ENCODE data around the gene GYPC. TPM values are rescaled to one million over a fixed set of nuclear protein-coding genes. Genes with fewer than 3 reads are reported as not detected.

The GYPC gene
- total RNA-seq, 1 experiment from 2014 or later: 0.75 TPM

GRCh38 chr2:126649101-126649500, 6.9 kb upstream of the GYPC start:
- intact Hi-C loops (cut with micrococcal nuclease; ENCODE audit: unreplicated experiment): no loop called here
- no peaks in the 10 kb centered on the region for H3K9me3 ChIP-seq (ENCODE audit: low read depth, low read length, poor library complexity, severe bottlenecking)
- H3K27me3 ChIP-seq (replicated peaks; ENCODE audit: insufficient read depth, low read depth, low read length, poor library complexity): no peaks in the 10 kb centered on the region
- CTCF ChIA-PET: no interaction called here
- BruUV-seq (replicated peaks): no TSS peak
- DNase-seq (ENCODE audit: low spot score): no peak
- no peaks in the 10 kb centered on the region for H3K36me3 ChIP-seq (ENCODE audit: insufficient read depth, low read length, poor library complexity, severe bottlenecking)
- no peaks in the 10 kb centered on the region for H3K4me1 ChIP-seq (ENCODE audit: insufficient read depth, low read length, poor library complexity, severe bottlenecking)
- POLR2A ChIA-PET (ENCODE audit: low non-redundant PET): no interaction called here
- H3K27ac ChIP-seq (ENCODE audit: low read depth, low read length, poor library complexity, severe bottlenecking): no peak overlapping the region
- H3K4me3 ChIP-seq (ENCODE audit: low read depth, low read length, poor library complexity, severe bottlenecking): no peak overlapping the region
- no peak for TF ChIP-seq CTCF (conservative IDR thresholded peaks at IDR 0.05; ENCODE audit: low read depth, low read length)
- TF ChIP-seq EZH2 (IDR thresholded peaks at IDR 0.05; ENCODE audit: borderline replicate concordance, low read depth, low read length, poor library complexity, severe bottlenecking): no peak

GRCh38 chr2:126650994-126651393, 5.0 kb upstream of the GYPC start:
- H3K27ac ChIP-seq (ENCODE audit: low read depth, low read length, poor library complexity, severe bottlenecking): no peak overlapping the region
- no peaks in the 10 kb centered on the region for H3K27me3 ChIP-seq (replicated peaks; ENCODE audit: insufficient read depth, low read depth, low read length, poor library complexity)
- DNase-seq (ENCODE audit: low spot score): no peak
- intact Hi-C loops (cut with micrococcal nuclease; ENCODE audit: unreplicated experiment): no loop called here
- H3K4me1 ChIP-seq (ENCODE audit: insufficient read depth, low read length, poor library complexity, severe bottlenecking): no peaks in the 10 kb centered on the region
- no peak overlapping the region for H3K4me3 ChIP-seq (ENCODE audit: low read depth, low read length, poor library complexity, severe bottlenecking)
- H3K9me3 ChIP-seq (ENCODE audit: low read depth, low read length, poor library complexity, severe bottlenecking): no peaks in the 10 kb centered on the region
- BruUV-seq (replicated peaks): no TSS peak
- POLR2A ChIA-PET (ENCODE audit: low non-redundant PET): no interaction called here
- H3K36me3 ChIP-seq (ENCODE audit: insufficient read depth, low read length, poor library complexity, severe bottlenecking): no peaks in the 10 kb centered on the region
- TF ChIP-seq CTCF (conservative IDR thresholded peaks at IDR 0.05; ENCODE audit: low read depth, low read length) (no peak), EZH2 (IDR thresholded peaks at IDR 0.05; ENCODE audit: borderline replicate concordance, low read depth, low read length, poor library complexity, severe bottlenecking) (no peak)
- CTCF ChIA-PET: no interaction called here

- intact Hi-C loops (cut with micrococcal nuclease; ENCODE audit: unreplicated experiment): no loop called here
- Histone ChIP-seq H3K27ac (ENCODE audit: low read depth, low read length, poor library complexity, severe bottlenecking) (no peak overlapping the region), H3K4me3 (ENCODE audit: low read depth, low read length, poor library complexity, severe bottlenecking) (no peak overlapping the region), H3K9me3 (ENCODE audit: low read depth, low read length, poor library complexity, severe bottlenecking) (no peaks in the 10 kb centered on the region), H3K27me3 (replicated peaks; ENCODE audit: insufficient read depth, low read depth, low read length, poor library complexity) (no peaks in the 10 kb centered on the region), H3K36me3 (ENCODE audit: insufficient read depth, low read length, poor library complexity, severe bottlenecking) (no peaks in the 10 kb centered on the region), H3K4me1 (ENCODE audit: insufficient read depth, low read length, poor library complexity, severe bottlenecking) (peaks cover 9% of the 10 kb centered on the region)
- DNase-seq (ENCODE audit: low spot score): no peak
- ChIA-PET POLR2A (ENCODE audit: low non-redundant PET) (interaction anchor here (0.6 kb wide), 1 partner anchor 23 kb away, joined by 3 read pairs; no protein-coding TSS in a partner anchor), CTCF (no interaction called here)
- BruUV-seq (replicated peaks): no TSS peak
- no peak for TF ChIP-seq CTCF (conservative IDR thresholded peaks at IDR 0.05; ENCODE audit: low read depth, low read length)
- TF ChIP-seq EZH2 (IDR thresholded peaks at IDR 0.05; ENCODE audit: borderline replicate concordance, low read depth, low read length, poor library complexity, severe bottlenecking): no peak
Observed at GRCh38 chr2:126652323-126652891, 3.6 kb upstream of the GYPC start.

Measured in A673 (cell line).